ENCODE data around the gene PTPN2. TPM values are rescaled to one million over a fixed set of nuclear protein-coding genes. Genes with fewer than 3 reads are reported as not detected.

The PTPN2 gene
- total RNA-seq, 2 experiments from 2014 or later = 52.1 to 53.6 TPM

GRCh38 chr18:12867441-12868123 lies 16.5 kb downstream of the PTPN2 start:
- ChIA-PET CTCF (no interaction called here), POLR2A (no interaction called here)

DNA sequence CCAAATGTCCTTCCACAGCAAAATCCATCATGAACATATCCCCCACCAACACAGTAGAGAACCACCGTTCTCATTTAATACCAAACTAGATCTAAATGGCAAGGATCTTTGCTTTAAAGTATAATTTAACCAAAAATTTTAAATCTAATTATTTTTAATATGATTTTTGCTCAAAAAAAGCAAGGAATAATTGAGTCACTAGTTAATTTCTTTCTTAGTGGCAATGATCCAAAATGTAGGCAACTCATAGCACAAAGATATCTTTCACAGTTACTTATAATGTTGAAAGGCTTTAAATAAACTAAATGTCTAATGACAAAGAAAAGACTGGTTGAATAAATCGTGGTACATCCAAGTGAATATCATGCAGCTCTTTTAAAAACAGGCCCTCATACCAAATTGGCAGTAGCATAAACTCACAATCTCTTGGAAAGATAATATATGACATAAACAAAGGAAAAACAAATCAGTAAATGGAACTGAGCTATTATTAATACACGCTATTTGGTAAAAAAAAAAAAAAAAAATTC lies 20.3 kb downstream of the PTPN2 start:
- ChIA-PET CTCF (interaction anchor here (0.7 to 1.1 kb wide), 2 partner anchors 30 to 52 kb away, joined by 3 read pairs; no protein-coding TSS in a partner anchor), POLR2A (interaction anchor here (0.6 to 1.1 kb wide), 2 partner anchors 20 to 33 kb away, joined by 4 to 5 read pairs; partner anchors contain the start of gene PTPN2)

DNA sequence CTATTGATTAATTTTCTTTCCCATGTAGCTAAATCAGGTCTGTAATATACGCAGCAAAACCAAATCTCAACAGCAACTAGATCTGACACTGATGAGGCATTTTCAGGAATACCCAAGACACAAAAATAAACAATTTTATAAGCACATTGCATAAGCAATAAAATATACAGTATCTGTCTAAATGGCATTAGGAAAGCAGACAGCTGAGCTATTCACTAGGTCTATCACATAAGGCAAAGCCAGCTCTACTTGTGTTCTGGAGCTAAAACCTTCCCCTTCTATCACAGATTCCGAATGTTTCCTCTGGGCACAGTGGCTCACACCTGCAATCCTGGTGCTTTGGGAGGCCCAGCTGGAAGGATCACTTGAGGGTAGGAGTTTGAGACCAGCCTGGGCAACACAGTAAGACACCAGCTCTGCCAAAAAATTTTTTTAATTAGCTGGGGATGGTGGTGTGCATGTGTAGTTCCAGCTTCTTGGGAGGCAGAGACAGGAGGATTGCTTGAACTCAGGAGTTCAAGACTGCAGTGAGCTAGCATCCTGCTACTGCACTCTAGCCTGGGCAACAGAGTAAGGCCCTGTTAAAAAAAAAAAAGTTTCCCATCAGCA lies 21.1 kb downstream of the PTPN2 start:
- CTCF ChIA-PET = no interaction called here

GRCh38 chr18:12862467-12862866 lies 21.6 kb downstream of the PTPN2 start:
- ChIA-PET CTCF (interaction anchor here (0.6 kb wide), 2 partner anchors 318 to 472 kb away, joined by 3 read pairs; no protein-coding TSS in a partner anchor), POLR2A (no interaction called here)

More for the DNA sequence above, 21.1 kb downstream of the PTPN2 start:
- POLR2A ChIA-PET = interaction anchor here (0.7 to 1.1 kb wide), 2 partner anchors 21 to 23 kb away, joined by 4 read pairs; partner anchors contain the start of gene PTPN2

GRCh38 chr18:12861637-12862036 lies 22.4 kb downstream of the PTPN2 start:
- ChIA-PET POLR2A (no interaction called here), CTCF (interaction anchor here (0.6 kb wide), 1 partner anchor 472 kb away, joined by 3 read pairs; no protein-coding TSS in a partner anchor)

GRCh38 chr18:12860530-12860929 lies 23.5 kb downstream of the PTPN2 start:
- POLR2A ChIA-PET = no interaction called here
- CTCF ChIA-PET = no interaction called here

DNA sequence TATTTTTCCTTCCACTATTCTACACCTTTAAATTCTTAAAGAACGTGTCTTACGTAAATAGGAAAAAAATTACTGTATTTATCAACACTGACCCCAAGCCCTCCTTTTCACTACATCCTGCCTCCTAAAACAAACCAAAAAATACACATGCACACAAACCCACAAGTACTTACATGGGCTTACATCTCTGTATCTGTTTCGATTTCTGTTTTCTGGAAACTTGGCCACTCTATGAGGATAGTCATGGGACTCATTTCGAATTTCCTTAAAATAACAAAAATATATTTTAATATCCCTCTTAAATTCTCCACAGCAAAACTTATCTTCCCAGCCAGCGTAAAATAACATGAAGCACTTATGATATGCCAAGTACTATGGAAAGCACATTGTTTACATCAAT lies 25.0 kb downstream of the PTPN2 start:
- ChIA-PET CTCF (no interaction called here), POLR2A (no interaction called here)

DNA sequence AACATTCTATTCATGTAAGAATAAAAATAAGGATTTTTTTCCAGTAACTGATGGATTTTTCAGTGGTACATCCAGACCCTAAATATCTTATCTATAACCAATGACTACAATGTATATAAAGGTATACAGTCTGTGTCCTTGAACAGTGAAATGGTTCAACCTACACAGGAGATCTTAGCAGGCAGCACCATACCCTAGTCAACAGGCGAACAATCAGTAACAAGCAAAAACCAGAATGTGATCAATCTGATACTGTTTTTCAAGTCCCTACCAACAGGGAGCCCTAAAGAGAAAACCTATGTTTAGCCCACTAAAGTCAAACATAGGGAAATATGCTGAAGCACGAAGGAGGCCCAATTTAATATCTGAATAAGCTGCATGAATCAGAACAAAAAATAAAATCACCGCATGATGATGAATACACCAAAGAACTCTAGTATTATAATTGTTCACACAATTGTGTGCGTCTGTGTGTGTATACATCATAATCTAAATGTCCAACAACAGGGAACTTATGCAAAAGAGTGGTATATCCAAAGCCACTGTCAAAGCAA lies 26.0 kb downstream of the PTPN2 start:
- POLR2A ChIA-PET = interaction anchor here (0.6 to 1.0 kb wide), 2 partner anchors 18 to 27 kb away, joined by 3 to 5 read pairs; no protein-coding TSS in a partner anchor
- CTCF ChIA-PET = no interaction called here

GRCh38 chr18:12857215-12857905 lies 26.7 kb downstream of the PTPN2 start:
- ChIA-PET CTCF (no interaction called here), POLR2A (interaction anchor here (0.6 to 1.0 kb wide), 2 partner anchors 17 to 26 kb away, joined by 3 to 5 read pairs; no protein-coding TSS in a partner anchor)

DNA sequence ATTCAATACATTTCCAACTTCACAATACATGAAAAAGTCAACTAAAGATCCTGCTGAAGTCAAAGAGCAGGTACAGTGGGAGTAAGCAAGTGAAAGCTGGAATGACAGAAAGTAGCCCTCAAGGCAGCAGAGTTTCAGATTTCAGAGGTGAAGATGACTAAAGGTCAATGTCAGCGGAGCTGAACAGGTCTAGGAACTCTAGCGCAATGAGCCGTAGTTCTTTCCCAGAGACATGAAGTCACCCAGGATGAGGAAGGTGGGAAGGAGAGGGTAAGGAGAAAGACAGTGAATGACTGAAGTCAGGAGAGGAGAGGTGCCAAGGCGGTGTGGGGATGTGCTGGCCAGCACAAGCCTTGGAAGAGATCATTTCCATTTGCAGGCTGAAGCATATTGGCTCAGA lies 28.1 kb downstream of the PTPN2 start:
- ChIA-PET POLR2A (no interaction called here), CTCF (interaction anchor here (1.0 to 1.1 kb wide), 2 partner anchors 22 to 34 kb away, joined by 3 read pairs; no protein-coding TSS in a partner anchor)

DNA sequence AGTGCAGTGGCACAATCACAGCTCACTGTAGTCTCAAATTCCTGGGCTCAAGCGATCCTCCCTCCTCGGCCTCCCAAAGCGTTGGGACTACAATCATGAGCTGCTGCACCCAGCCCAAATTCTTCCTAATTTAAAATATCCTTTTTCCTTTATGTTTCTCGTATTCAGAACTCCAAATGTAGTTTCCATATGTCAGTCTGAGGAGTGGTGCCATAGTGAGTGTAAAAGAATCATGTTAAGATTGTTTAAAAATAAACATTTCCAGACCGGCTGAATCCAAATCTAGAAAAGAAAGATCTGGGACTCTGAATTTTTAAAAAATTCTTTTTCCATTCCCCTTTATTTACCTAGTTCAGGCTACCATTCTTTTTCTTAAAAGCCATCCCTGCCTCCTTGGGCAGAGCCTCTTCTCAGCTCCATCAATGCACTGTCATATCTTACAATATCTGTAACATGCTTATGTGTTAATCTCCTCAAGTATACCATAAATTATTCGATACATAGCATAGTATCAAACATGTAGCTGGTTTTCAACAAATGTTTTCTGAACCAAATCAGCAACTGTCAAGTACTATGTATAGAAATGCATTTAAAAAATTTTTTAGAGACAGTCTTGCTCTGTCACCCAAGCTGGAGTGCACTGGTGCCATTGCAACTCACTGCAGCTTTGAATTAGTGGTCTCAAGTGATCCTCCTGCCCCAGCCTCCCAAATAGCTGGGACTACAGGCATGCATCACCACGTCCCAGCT lies 31.3 kb downstream of the PTPN2 start:
- ChIA-PET POLR2A (interaction anchor here (0.6 kb wide), 1 partner anchor 52 kb away, joined by 4 read pairs; no protein-coding TSS in a partner anchor), CTCF (interaction anchor here (0.9 kb wide), 1 partner anchor 13 kb away, joined by 3 read pairs; no protein-coding TSS in a partner anchor)

DNA sequence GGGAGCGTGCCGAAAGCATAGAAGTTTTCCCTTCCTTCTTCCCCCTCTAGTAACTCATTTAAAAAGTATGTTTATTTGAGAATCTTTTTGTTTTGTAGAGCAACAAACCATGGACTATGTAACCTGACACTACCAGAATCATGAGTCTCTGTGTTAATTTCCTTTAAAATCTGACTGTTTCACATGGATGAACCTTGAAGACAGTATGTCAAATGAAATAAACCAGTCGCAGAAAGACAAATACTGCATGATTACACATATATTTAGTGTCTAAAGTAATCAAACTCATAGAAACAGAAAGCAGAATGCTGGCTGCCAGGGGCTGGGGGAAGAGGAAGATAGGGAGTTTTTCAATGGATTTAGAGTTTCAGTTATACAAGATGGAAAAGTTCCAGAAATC lies 32.3 kb downstream of the PTPN2 start:
- ChIA-PET POLR2A (no interaction called here), CTCF (no interaction called here)

DNA sequence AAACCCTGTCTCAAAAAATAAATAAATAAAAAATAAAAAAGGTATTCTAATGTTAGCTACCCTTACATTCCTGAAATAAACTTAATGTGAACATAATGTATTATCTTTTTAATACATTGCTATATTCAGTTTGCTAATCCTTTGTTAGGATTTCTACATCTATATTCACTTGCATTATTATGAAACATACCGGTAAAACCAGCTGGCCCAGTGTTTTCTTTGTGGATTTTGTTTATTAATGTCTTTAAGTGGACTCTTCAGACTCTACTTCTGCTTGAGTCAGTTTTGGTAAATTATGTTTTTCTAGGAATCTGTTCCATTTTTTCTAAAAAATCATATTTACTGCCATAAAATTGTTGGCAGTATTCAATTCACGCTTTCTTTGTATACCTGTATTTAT lies 34.5 kb downstream of the PTPN2 start:
- ChIA-PET CTCF (no interaction called here), POLR2A (no interaction called here)

DNA sequence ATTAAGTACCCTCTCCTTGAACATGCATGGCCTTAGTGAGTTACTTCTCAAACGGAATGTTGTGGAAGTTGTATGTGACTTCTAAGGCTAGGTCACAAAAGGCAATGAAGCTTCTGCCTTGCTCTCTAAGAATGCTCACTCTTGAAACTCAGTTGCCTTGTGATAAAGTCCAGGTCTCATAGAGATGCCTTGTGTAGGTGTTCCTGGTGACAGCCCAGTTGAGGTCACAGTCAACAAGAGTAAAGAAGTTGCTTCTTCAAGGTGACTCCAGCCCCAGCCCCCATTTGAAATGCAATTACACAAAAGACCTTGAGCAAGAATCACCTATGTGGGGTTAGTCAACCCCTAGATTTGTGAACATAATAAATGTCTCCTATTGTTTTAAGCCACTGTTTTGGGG lies 35.6 kb downstream of the PTPN2 start:
- ChIA-PET POLR2A (no interaction called here), CTCF (no interaction called here)

DNA sequence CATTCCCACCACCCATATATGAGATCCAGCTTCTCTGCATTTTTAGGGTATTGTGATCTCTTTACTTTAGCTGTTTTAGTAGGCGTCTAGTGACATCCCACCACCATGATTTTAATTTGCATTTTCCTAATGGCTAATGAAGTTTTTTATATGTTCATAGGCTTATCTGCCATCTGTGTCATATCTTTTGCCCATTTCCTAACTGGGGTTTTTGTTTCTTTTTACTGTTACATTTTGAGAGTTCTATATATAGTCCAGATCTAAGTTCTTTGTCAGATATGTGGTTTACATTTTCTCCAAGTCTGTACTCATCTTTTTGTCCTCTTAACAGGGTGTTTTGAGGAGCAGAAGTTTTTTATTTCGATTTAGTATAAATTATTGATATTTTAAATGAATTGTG lies 39.6 kb downstream of the PTPN2 start:
- ChIA-PET POLR2A (interaction anchor here (0.6 to 1.2 kb wide), 3 partner anchors 39 to 468 kb away, joined by 3 to 4 read pairs (median 3); partner anchors contain the start of gene PTPN2), CTCF (no interaction called here)

GRCh38 chr18:12843420-12844350 lies 40.4 kb downstream of the PTPN2 start:
- CTCF ChIA-PET = no interaction called here
- POLR2A ChIA-PET = interaction anchor here (0.6 to 1.2 kb wide), 3 partner anchors 40 to 467 kb away, joined by 3 to 4 read pairs (median 3); partner anchors contain the start of gene PTPN2

DNA sequence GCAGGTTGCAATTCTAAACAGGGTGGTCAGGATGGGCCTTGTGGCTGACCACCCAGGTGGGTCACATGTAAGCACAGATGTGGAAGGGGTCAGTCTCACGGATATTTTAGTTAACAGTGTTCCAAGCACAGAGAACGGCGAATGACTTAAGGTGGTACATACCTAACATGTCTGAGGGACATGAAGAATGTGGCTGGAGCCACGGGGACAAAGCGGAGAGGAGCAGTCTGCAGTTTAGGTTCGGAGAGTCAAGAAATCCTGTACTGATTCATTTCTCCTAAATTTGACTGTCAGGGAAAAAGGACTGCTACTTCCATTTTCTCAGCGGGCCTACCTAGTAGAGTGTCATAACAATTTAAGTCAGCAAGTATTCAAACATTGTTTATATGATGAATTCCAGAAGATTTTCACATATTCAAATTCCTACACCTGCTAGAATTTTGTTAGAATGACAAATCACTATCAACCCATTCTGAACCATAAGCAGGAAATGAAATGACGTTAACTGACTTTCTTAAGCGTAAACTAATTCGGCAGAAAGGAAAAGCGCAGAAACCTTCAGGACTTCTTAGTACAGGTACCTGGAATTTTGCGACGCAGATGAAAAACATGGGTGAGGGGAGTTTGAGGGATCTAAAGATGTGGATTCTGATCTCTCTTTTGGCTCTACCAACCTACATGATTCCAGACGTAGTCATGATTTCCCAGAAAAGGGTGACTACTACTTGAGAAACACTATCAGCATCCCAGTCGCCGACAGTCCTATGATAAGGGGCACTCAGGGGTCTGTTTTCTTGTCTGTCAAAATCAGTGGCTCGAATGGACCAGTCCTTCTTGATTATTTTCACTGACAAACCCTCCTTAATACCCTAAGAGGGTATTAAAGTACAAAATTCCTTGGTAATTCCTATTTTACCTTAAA lies 41.3 kb downstream of the PTPN2 start:
- ChIA-PET CTCF (no interaction called here), POLR2A (no interaction called here)
